Peyer's patch (tissue), 4 donors: ENCODE measurements around the gene SLC47A1. TPM values are rescaled to one million over a fixed set of nuclear protein-coding genes. Genes with fewer than 3 reads are reported as not detected.

ENCODE experiments used
- DNase-seq, 3 donors: peaks; one replicate each; pipeline ENCODE4 v3.0.0-alpha.2; 2017 to 2019
- H3K27ac ChIP-seq, 4 donors: fragments of 200-600 bp; sonication (generic); one replicate each; pipeline ENCODE4 v1.5.1; 2016 to 2019
- H3K27me3 ChIP-seq, 2 donors: fragments of 200-600 bp; sonication (generic); one replicate each; pipeline ENCODE4 v1.5.1; 2019
- H3K36me3 ChIP-seq, 3 donors: fragments of 200-600 bp; sonication (generic); one replicate each; pipeline ENCODE4 v1.5.1; 2016 to 2019
- H3K4me1 ChIP-seq, 4 donors: fragments of 200-600 bp; sonication (generic); one replicate each; pipeline ENCODE4 v1.5.1; 2016 to 2019
- H3K4me3 ChIP-seq, 4 donors: fragments of 200-600 bp; sonication (generic); 1 replicate in 3 of 4; 2 replicates in 1 of 4; pipeline ENCODE4 v1.5.1; 2016 to 2019; ENCODE audit warnings: mild to moderate bottlenecking in 1 of 4
- H3K9me3 ChIP-seq, 4 donors: fragments of 200-600 bp; sonication (generic); one replicate each; pipeline ENCODE4 v1.5.1; 2016 to 2019; ENCODE audit warnings: mild to moderate bottlenecking in 1 of 4
- CTCF ChIP-seq, 6 experiments: fragments of 450-650 bp in 4 of 6; fragments of 200-600 bp in 2 of 6; sonication (generic) in 1 of 6; IDR thresholded peaks; one replicate each; pipeline ENCODE4 v1.5.1; 2017 to 2019; ENCODE audit warnings: antibody characterized with exemption in 6 of 6, mild to moderate bottlenecking in 3 of 6, moderate library complexity in 1 of 6
- POLR2A ChIP-seq, 2 donors: fragments of 450-650 bp; IDR thresholded peaks; one replicate each; pipeline ENCODE4 v1.5.1; 2017; ENCODE audit warnings: antibody characterized with exemption in 2 of 2, mild to moderate bottlenecking in 2 of 2, moderate library complexity in 2 of 2
- total RNA-seq, 4 donors: library from RNA; depleted of rRNA; stranded (reverse); fragments of >200 nt; gene quantifications; one replicate each; pipeline ENCODE4 v1.1.0, GENCODE V29; 2016

The SLC47A1 gene
- total RNA-seq, 4 donors from 2014 or later = 1.2 to 3.8 TPM; not detected in 2

- H3K4me1 ChIP-seq = no peaks in the 10 kb centered on the region
- no peak overlapping the region for H3K27ac ChIP-seq
- DNase-seq = no peak
- no peaks in the 10 kb centered on the region for H3K27me3 ChIP-seq
- no peak overlapping the region for H3K4me3 ChIP-seq
- no peaks in the 10 kb centered on the region for H3K9me3 ChIP-seq
- no peak for TF ChIP-seq POLR2A (IDR thresholded peaks at IDR 0.05)
- TF ChIP-seq CTCF (IDR thresholded peaks at IDR 0.05) = no peak
- no peaks in the 10 kb centered on the region for H3K36me3 ChIP-seq
These were observed 76.7 kb downstream of the SLC47A1 start for GRCh38 chr17:19610311-19610710.

GRCh38 chr17:19610879-19611278 lies 77.2 kb downstream of the SLC47A1 start:
- no peaks in the 10 kb centered on the region for H3K9me3 ChIP-seq

GRCh38 chr17:19613979-19614378 lies 80.3 kb downstream of the SLC47A1 start:
- H3K27ac ChIP-seq = no peak overlapping the region
- no peak overlapping the region for H3K4me3 ChIP-seq
- no peak for DNase-seq
- TF ChIP-seq CTCF (IDR thresholded peaks at IDR 0.05) (no peak), POLR2A (IDR thresholded peaks at IDR 0.05) (no peak)
- H3K4me1 ChIP-seq = no peaks in the 10 kb centered on the region
- no peaks in the 10 kb centered on the region for H3K27me3 ChIP-seq
- H3K9me3 ChIP-seq = peaks cover 0 to under 1% (median 0%) of the 10 kb centered on the region in 4 donors
- H3K36me3 ChIP-seq = no peaks in the 10 kb centered on the region

More at GRCh38 chr17:19610879-19611278, 77.2 kb downstream of the SLC47A1 start:
- H3K27ac ChIP-seq = no peak overlapping the region
- H3K36me3 ChIP-seq = no peaks in the 10 kb centered on the region
- TF ChIP-seq POLR2A (IDR thresholded peaks at IDR 0.05) (no peak), CTCF (IDR thresholded peaks at IDR 0.05) (no peak)
- H3K27me3 ChIP-seq = no peaks in the 10 kb centered on the region
- no peak for DNase-seq
- no peaks in the 10 kb centered on the region for H3K4me1 ChIP-seq
- no peak overlapping the region for H3K4me3 ChIP-seq

GRCh38 chr17:19614900-19615299 lies 81.2 kb downstream of the SLC47A1 start:
- no peak for TF ChIP-seq CTCF (IDR thresholded peaks at IDR 0.05)
- Histone ChIP-seq H3K36me3 (no peaks in the 10 kb centered on the region), H3K4me1 (no peaks in the 10 kb centered on the region), H3K4me3 (no peak overlapping the region), H3K9me3 (peaks cover 0 to 10% (median 3%) of the 10 kb centered on the region in 4 donors), H3K27ac (no peak overlapping the region), H3K27me3 (no peaks in the 10 kb centered on the region)
- no peak for DNase-seq

- TF ChIP-seq CTCF (IDR thresholded peaks at IDR 0.05) (no peak), POLR2A (IDR thresholded peaks at IDR 0.05) (no peak)
- H3K4me3 ChIP-seq = no peak overlapping the region
- H3K4me1 ChIP-seq = no peaks in the 10 kb centered on the region
- DNase-seq = no peak
- H3K36me3 ChIP-seq = no peaks in the 10 kb centered on the region
- no peak overlapping the region for H3K27ac ChIP-seq
- no peaks in the 10 kb centered on the region for H3K27me3 ChIP-seq
- H3K9me3 ChIP-seq = peaks cover 0 to 18% (median 9%) of the 10 kb centered on the region in 4 donors
These were observed 84.4 kb downstream of the SLC47A1 start for GRCh38 chr17:19618015-19618414.
